NCI-H345 (cell line): ENCODE data around the gene CHAF1B.
"Not testable (repeated sequence)": the region's sequence is repeated elsewhere in the genome, so short reads cannot be mapped to it uniquely, and the experiment has no call there.

Experiments used
- DNase-seq: peaks from one replicate; lab custom pipeline; 2025; lab: John Stamatoyannopoulos, UW

The CHAF1B gene

DNA sequence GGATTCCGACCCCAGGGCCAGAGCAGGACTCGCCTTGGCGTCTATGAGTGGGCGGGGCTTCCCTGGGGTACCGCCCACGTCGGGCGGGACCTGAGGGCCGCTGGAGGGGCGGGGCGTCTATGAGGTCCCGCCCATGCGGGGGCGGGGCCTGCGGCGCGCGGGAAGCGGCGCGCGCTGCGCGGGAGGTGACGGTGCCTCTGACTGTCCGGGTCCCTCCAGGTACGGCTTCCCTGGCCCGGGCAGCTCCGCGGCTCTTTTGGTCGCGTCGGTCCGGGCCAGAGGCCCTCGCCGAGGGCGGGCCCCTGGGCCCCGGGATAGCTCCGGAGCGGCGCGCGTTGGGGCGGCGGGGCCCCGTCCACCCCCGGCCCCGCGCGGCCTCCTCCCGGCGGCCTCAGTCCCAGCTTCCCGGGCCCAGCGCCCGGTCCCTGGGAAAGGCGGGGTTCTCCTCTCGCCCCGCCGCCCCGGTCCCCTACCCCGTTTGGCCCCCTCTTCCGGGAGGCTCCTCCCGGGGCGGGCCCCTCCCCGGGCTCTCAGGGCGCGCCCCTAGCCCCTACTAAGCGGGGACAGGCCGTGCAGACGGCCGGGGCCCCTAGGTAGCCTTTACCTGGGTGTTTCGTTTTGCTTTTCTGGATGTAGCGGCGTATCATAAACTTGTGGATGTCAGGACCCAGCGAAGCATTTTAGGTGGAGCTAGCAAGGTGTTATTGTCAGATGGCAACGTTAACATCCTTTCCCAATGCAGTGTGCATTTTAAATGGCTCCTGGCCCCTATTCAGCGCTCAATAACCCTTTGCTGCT lies at the start of gene CHAF1B:
CHAF1B (plus strand) TSS at position 160 of the 798 bp plus-strand sequence. CDS start 745 bp downstream, outside the sequence.
- DNase-seq = peak; percentile 89

DNA sequence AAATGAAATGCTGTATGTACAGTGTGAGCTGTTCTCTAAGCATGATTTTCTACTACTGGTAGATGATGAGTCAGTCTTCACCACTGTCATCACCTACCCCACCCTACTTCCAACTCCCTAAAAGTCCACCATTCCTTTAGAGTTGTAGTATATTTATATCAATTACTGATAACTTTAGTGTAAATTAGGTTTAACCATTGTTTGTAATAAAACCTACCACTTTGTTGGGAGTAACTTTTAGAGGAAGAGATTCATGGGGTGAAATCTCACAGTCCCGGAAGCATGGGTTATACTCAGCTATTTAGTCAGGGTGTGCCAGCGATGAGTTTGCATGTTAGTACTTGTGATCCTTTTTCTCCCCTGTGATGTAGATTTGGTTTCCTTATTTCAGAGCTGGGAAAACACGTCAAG lies 48.1 kb upstream of the CHAF1B start:
- DNase-seq = no peak

DNA sequence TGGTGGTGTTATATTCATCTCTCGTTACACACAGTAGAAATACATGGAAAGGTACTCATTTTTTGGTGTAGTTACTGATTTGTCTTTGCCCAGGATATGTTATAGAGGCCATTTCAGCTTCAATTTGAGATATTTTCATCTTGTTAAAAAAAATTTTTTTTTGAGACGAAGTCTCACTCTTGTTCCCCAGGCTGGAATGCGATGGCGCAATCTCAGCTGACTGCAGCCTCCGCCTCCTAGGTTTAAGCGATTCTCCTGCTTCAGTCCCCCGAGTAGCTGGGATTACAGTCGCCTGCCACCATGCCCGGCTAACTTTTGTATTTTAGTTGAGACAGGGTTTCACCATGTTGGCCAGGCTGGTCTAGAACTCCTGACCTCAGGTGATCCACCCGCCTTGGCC lies 46.2 kb upstream of the CHAF1B start:
- DNase-seq = no peak

DNA sequence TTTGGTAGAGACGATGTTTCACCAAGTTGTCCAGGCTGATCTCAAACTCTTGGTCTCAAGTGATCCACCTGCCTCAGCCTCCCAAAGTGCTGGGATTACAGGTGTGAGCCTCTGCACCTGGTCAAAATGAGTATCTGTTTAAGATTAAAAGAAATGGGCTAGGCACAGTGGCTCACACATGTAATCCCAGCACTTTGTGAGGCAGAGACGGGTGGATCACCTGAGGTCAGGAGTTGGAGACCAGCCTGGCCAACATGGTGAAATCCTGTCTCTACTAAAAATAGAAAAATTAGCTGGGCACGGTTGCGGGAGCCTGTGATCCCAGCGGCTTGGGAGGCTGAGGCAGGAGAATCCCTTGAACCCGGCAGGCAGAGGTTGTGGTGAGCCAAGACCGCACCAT lies 42.6 kb upstream of the CHAF1B start:
- not testable (repeated sequence) for DNase-seq

DNA sequence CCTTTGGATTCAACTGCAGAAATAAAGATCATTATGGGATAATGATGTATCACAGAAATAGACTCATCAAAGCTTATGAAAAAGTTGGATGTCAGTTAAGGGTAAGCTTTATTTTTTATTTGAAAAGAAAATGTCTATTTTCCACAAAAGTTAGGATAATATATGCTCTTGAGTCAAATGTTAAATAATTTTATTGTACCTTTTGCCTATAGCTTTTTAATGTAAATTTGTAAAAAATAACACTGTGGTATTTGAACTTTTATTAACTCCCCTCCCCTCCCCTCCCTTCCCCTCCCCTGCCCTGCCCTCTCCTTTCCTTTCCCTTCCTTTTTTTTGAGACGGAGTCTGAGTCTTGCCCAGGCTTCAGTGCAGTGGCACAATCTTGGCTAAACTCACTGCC lies 40.3 kb upstream of the CHAF1B start:
- DNase-seq = no peak

DNA sequence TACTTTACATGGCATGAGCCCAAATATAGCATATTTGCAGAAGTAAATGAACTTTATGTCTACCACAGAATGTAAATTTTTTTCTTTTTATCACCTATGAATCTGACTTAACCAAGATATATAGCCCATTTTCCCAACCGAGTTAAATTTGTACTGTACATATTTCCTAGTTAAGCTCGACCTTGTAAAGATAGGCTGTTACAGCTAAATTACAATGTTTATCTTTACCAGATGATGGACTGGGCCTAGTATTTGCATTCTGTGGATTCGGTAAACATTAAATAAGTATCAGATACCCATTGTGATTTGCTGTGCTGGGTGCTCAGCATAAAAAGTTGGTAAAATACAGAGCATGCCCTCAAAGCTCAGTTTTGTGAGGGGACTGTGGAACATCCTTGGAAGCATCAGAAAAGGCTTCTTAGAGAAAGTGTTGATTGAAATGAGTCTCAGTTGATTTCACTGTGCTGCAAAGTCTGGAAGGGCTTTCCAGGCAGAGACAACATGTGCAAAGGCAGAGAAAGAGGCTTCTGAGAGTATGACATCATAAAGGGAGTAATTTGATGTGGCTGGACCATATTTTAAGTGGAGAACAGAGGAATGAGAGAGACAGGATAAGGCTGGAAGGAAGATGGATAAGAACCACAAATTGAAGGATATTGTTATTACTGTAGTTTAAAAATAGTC lies 37.8 kb upstream of the CHAF1B start:
- DNase-seq = no peak

DNA sequence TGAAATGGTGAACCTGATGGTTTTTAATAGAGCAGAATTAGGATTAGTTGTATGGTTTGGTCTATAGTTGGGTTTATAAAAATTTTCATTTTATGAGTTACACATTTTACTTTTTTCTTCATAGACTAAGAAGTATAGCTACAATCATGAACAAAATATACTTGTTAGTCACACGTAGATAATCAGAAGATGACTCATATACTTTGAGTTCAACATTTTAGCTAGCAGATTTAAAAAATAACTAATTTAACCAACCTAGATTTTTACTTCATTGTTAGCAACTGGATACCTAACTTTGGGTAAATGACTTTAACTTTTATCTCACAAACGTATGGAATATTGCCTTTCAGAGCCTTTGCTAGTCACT lies 37.2 kb upstream of the CHAF1B start:
- DNase-seq = no peak

DNA sequence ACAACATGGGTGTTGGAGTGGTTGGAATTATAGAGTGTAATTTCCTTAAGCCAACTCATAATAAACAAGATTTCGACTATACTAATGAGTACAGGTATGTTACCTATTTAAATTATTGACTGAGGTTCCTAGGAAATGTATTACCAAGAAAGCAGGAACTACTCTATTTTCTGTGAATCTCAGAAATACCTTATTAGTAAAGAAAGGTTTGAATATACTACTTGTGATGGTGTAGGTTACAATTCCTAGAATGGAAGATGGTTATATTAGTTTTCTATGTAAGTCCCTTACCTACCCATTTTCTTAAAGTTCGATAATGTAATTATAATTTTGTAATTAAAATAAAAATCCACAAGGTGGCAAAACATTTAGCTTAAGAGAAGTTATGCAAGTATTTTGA lies 35.9 kb upstream of the CHAF1B start:
- DNase-seq = no peak

DNA sequence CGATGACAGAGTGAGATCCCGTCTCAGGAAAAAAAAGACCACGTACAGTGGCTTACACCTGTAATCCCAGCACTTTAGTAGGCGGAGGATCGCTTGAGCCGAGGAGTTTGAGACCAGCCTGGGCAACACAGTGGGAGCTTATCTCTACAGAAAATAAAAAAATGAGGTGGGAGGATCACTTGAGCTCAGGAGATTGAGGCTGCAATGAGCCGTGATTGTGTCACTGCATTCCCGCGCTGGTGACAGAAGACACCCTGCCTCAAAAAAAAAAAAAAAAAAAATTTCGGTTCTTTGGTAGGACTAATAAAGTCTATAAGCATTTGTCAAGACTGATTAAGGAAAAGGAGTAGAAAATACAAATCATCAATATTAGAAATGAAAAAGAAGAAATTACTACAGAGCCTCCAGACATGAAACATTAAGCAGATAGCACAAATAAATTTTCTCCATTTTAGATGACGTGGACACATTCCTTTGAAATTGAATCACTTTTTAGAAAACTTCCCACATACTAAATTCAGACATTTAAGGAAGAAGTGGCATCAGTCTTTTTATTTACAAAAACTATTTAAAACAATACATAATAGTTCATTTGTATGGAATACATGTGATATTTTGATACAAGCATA lies 34.8 kb upstream of the CHAF1B start:
- DNase-seq = no peak

DNA sequence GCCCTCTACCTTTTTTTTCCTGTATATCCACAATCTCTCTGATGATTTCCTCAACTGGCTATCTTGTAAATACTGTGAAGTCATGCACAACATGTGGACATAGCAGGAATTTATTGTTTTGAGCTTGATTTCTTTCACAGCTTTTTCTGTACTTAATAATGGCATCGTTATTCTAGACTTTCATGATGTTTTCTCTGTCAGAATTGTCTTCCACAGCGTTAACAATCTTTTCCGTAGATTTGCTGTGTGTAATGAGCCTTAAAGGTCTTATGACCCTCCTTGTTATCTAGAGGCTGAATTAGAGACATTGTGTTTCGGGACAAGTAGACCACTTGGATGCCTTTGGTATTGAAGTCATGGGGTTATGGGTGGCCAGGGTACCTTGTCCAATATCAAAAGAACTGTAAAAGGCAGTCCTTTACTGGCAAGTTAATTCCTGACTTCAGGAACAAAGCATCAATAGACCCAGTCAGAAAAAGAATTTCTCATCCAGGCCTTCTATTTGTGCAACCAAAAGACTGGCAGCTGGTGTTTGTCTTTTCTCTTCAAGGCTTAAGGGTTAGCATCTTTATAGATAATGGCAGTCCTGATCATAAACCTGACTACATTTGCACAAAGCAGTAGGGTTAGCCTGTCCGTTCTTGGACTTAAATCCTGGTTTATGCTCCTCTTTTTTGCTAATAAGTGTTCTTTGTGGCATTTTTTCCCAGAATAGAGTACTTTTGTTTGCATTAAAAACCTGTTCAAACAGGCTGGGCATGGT lies 30.1 kb upstream of the CHAF1B start:
- DNase-seq = no peak

DNA sequence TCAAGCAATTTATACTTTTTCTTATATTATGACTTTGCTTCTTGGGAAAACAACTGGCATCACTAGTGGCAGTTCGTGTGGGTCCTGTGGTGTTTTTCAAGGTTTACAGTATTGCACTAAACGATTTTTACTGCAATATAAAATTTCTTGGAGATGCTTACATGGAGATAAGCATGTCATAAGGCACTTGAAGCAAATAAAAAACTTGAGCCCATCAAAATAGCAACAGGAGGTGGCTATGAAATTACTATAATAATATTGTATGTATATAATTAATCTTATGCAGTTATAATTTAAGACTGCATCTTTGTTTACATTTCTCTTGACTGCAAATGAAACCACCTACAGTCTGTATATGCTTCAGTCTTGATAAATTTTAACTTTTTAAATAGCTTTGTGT lies 29.3 kb upstream of the CHAF1B start:
- DNase-seq = no peak

DNA sequence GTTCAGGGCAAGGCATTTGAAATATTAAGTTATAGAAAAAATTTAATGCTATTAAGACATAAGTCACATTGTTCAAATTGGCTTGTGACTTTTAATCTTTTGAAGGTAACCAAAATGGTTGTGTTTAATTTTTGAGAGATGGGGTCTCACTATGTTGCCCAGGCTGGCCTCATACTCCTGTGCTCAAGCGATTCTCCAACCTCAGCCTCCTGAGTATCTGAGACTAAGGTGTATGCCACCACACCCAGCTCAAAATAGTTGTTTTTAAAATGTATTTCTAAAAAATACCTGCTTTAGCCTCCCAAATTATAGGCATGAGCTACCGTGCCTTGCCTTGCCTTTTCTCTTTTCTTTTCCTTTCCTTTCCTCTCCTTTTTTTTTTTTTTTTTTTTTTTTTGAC lies 26.0 kb upstream of the CHAF1B start:
- no peak for DNase-seq

DNA sequence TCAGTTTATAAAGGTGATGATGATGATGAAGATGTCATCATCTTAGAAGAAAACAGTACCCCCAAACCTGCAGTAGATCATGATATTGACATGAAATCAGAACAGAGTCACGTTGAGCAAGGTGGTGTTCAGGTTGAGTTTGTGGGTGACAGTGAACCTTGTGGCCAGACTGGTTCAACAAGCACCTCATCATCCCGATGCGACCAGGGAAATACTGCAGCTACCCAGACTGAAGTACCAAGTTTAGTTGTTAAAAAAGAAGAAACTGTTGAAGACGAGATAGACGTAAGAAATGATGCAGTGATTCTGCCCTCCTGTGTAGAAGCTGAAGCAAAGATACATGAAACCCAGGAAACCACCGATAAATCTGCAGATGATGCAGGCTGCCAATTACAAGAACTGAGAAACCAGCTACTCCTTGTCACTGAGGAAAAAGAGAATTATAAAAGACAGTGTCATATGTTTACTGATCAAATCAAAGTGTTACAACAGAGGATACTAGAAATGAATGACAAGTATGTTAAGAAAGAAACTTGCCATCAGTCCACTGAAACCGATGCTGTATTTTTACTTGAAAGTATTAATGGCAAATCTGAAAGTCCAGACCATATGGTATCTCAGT lies 16.0 kb upstream of the CHAF1B start:
- DNase-seq = no peak

DNA sequence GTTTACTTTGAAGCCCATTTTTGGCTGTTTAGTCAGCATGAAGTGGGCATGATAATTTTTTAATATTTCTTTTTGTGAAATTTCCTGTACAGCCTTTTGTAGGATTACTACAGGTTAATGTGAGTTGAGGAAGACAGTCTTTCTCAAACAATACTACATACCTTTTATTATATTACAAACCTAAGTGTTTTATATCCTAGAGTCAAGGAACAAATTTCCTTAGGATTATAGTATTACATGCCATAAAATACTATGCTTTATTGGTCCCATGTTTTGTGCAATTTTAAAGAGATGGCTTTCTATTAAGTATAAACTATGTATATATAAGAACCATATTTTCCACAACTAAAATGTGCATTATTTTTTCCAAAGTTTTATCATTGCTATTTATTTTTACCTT lies 9.2 kb upstream of the CHAF1B start:
- DNase-seq = no peak

DNA sequence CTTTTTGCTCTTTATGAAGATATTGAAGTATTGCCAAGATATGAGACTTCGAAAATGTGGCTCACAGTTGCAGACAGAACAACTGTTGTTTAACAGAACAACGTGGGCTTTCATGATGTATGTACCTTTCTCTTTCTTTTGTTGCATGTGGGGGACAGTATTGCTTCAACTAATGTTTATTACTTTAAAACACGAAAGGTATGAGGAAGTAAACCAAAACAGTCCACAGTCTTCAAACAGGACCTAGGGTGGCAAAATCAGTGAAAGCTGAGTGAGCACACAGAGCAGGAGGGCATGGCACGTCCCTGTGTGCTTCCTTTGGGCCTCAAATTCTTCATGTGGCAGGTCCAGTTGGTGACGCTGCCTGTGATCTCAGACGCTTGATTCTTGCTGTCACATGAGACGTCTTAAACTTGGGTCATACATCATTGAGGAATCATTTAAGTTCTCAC lies 7.8 kb upstream of the CHAF1B start:
- no peak for DNase-seq

DNA sequence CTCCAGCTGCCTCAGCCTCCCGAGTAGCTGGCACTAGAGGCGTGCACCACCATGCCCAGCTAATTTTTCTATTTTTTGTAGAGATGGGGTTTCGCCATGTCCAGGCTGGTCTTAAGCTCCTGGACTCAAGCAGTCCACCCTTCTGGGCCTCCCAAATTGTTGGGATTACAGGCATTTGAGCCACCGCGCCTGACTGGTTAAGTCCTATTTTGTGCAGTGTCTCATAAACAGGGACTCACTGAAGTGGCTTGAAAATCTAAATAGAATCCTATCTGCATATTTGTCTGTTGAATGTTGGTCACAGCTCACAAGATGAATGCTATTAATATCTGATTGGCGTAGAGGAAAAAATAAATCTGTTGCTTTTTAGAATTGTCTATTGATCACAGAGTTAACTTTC lies 5.9 kb upstream of the CHAF1B start:
- no peak for DNase-seq

DNA sequence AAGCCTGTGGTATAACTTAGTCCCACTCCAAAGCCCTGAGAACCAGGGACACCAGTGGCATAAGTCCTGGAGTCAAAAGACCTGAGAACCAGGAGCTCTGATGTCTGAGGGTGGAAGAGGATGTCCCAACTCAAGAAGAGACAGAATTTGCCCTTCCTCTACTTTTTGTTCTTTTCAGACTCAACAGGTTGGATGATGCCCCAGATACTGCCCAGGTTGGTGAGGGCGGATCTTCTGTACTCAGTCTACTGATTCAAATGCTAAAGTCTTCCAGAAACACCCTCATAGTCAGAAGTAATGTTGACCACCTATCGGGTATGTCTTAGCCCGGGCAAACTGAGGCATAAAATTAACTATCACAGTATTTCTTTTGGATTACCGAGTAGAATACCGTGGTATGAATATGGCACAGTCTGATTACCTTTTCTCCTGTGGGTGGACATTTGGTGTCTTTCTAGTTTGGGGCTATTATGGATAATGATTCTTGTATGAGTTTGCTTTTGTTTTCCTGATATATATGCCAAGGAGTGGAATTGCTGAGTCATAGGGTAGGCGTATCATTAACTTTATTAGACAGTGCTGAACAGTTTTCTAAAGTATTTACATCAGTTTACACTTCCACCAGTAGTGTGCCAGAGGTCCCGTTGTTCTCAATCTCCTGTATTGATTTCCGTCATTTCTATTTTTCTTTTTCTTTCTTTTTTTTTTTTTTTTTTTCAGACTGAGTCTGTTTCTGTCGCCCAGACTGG lies 3.2 kb upstream of the CHAF1B start:
- DNase-seq = no peak

DNA sequence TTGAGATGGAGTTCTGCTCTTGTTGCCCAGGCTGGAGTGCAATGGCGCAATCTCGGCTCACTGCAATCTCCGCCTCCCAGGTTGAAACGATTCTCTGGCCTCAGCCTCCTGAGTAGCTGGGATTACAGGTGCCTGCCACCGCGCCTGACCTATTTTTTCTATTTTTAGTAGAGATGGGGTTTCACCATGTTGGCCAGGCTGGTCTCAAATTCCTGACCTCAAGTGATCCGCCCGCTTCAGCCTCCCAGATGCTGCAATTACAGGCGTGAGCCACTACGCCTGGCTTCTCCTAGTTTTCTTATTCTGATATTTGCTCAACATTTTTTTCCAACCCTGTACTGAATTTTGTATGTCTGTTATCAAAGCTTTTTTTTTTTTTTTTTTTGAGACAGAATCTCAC lies 2.5 kb upstream of the CHAF1B start:
- DNase-seq = not testable (repeated sequence)

DNA sequence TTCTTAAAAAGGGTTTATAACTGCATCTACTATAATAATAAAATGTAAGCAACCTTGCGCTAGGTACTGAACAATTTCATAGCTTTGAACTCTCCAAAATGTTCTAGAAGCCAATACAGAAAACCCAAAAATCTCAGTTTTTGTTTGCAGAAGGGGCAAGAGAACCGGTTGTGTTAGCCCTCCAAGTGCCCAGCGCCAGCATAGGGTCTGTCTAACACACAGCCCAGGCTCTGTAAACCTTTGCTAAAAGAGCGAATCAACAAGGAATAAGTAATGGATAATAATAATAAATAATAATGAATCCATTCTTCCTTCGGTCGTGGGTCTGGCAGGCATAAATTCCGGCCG lies 333 bp upstream of the CHAF1B start:
- no peak for DNase-seq

DNA sequence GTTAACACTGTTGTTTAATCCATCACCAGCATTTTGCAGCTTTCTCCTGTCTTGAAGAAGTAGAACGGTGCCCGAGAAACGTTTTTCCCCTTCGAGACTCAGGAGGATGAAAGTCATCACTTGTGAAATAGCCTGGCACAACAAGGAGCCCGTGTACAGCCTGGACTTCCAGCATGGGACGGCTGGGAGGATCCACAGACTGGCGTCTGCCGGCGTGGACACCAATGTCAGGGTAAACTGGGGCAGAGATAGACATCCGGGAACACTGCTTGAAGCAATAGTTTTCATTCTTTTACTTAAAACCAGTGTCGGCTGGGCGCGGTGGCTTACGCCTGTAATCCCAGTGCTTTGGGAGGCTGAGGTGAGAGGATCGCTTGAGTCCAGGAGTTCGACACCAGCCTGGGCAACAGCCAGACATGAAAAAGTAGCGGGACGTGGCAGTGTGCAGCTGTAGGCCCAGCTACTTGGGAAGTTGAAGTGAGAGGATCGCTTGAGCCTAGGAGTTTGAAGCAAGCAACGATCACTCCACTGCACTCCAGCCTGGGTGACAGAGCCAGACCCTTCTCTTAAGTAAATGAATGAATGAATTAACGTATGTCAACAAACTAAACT lies 945 bp downstream of the CHAF1B start:
- DNase-seq = no peak

DNA sequence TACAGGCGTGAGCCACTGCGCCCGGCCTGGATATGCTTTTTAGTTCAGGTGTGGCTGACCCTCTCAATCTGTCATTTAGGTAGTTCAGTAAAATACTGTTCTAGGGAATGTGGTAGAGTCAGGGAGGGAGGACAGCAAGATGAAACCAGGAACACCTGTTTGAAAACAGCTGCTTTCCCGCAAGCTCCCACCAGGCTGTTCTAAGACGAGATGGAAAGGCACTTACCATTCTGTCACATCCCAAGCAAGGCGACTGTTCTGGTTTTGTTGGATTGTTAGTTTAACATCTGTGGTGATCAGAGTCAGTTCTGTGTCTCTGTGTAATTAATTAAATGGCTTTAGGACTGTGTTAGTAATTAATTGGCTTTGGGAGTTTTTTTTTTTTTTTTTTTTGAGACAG lies 2.9 kb downstream of the CHAF1B start:
- DNase-seq = no peak
